ENCODE results near the gene SLC25A45.

The SLC25A45 gene

GRCh38 chr11:65398362-65398910, 16.0 kb upstream of the SLC25A45 start:
- H3K36me3 ChIP-seq = peaks cover 47% of the 10 kb centered on the region
- H3K27ac ChIP-seq = peak overlapping the region; percentile 18
- no peaks in the 10 kb centered on the region for H3K27me3 ChIP-seq (ENCODE audit: insufficient read depth, low read depth, severe bottlenecking)
- TF ChIP-seq CTCF (IDR thresholded peaks at IDR 0.05; ENCODE audit: low read depth, low read length) = peak; percentile 61
- H3K4me3 ChIP-seq (ENCODE audit: low read depth, low read length) = no peak overlapping the region
- H3K9me3 ChIP-seq (ENCODE audit: severe bottlenecking) = no peaks in the 10 kb centered on the region
- no peak for DNase-seq

- H3K27ac ChIP-seq = peak overlapping the region; percentile 63
- H3K27me3 ChIP-seq (ENCODE audit: insufficient read depth, low read depth, severe bottlenecking) = no peaks in the 10 kb centered on the region
- no peaks in the 10 kb centered on the region for H3K9me3 ChIP-seq (ENCODE audit: severe bottlenecking)
- no peak overlapping the region for H3K4me3 ChIP-seq (ENCODE audit: low read depth, low read length)
- 0 out of 2 replicates have a peak, but pooled peaks have one; percentile 7 for TF ChIP-seq CTCF (IDR thresholded peaks at IDR 0.05; ENCODE audit: low read depth, low read length)
- DNase-seq = peak; percentile 65
- H3K36me3 ChIP-seq = peaks cover 44% of the 10 kb centered on the region
These were observed 14.6 kb upstream of the SLC25A45 start for GRCh38 chr11:65396769-65397745.

- no peak for TF ChIP-seq CTCF (IDR thresholded peaks at IDR 0.05; ENCODE audit: low read depth, low read length)
- no peaks in the 10 kb centered on the region for H3K9me3 ChIP-seq (ENCODE audit: severe bottlenecking)
- DNase-seq = no peak
- peaks cover 42% of the 10 kb centered on the region for H3K36me3 ChIP-seq
- no peak overlapping the region for H3K27ac ChIP-seq
- H3K4me3 ChIP-seq (ENCODE audit: low read depth, low read length) = no peak overlapping the region
- no peaks in the 10 kb centered on the region for H3K27me3 ChIP-seq (ENCODE audit: insufficient read depth, low read depth, severe bottlenecking)
These were observed 13.6 kb upstream of the SLC25A45 start for GRCh38 chr11:65395961-65396530.

GRCh38 chr11:65394125-65394536, 11.7 kb upstream of the SLC25A45 start:
- peaks cover 31% of the 10 kb centered on the region for H3K36me3 ChIP-seq
- H3K27me3 ChIP-seq (ENCODE audit: insufficient read depth, low read depth, severe bottlenecking) = no peaks in the 10 kb centered on the region
- TF ChIP-seq CTCF (IDR thresholded peaks at IDR 0.05; ENCODE audit: low read depth, low read length) = no peak
- H3K4me3 ChIP-seq (ENCODE audit: low read depth, low read length) = no peak overlapping the region
- H3K9me3 ChIP-seq (ENCODE audit: severe bottlenecking) = no peaks in the 10 kb centered on the region
- H3K27ac ChIP-seq = peak overlapping the region; percentile 62
- DNase-seq = no peak

GRCh38 chr11:65393513-65394079, 11.2 kb upstream of the SLC25A45 start:
- Histone ChIP-seq H3K27ac (peak overlapping the region; percentile 62; the same call in 1 of the 2 replicates), H3K9me3 (ENCODE audit: severe bottlenecking) (no peaks in the 10 kb centered on the region), H3K36me3 (peaks cover 31% of the 10 kb centered on the region), H3K4me3 (ENCODE audit: low read depth, low read length) (no peak overlapping the region), H3K27me3 (ENCODE audit: insufficient read depth, low read depth, severe bottlenecking) (no peaks in the 10 kb centered on the region)
- no peak for TF ChIP-seq CTCF (IDR thresholded peaks at IDR 0.05; ENCODE audit: low read depth, low read length)
- DNase-seq = no peak

All from WERI-Rb-1 (cell line).